Measurements from ENCODE around the gene COMMD7.

GRCh38 chr20:32667027-32667426 is 76.2 kb downstream of the COMMD7 start:
- TF ChIP-seq CTCF (conservative IDR thresholded peaks at IDR 0.05 in 1 of 2, IDR thresholded peaks at IDR 0.05 in 1 of 2; ENCODE audit: extremely low read depth in 1 of 2, insufficient read depth in 1 of 2, low read depth in 1 of 2, low read length in 2 of 2) (no peak), EZH2 (IDR thresholded peaks at IDR 0.05; ENCODE audit: borderline replicate concordance, low read length) (no peak)

Data from mammary epithelial cell (primary cell).